ENCODE results near the gene FNIP2.
"Not testable (repeated sequence)": the region's sequence is repeated elsewhere in the genome, so short reads cannot be mapped to it uniquely, and the experiment has no call there.

The FNIP2 gene

DNA sequence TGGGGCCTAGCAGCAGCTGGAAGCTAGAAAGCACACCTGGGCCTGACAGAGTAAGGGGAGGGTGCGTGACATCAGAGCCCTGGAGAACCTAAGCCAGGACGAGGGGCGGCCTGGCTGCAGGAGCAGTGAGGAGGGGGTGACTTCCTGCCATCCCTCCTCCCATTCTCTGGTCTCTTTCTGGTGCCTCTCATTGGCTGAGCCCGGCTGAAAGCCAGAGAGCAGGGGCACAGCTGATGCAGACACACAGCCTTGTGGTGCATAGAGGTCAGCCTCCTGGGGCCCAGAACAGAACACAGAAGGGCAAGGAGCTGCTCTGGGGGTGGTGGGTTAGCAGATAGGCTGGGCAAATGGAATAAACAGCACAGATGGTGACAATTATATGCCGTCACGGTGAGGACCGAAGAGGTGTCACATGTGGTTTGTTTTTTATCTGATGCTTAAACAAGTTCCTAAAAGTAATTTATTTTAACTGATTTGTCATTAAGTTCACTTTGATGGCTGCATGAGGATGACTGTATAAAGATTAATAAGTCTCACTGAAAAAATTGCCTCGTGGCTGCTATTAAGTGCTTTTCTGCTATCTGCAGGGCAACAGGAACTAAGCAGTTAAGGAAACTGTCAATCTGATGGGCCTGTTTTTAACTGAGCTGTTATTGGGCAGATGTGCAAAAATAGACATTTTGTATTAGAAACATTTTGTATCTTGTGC is 102.0 kb downstream of the FNIP2 start:
- DNase-seq (ENCODE audit: low read depth): no peak

DNA sequence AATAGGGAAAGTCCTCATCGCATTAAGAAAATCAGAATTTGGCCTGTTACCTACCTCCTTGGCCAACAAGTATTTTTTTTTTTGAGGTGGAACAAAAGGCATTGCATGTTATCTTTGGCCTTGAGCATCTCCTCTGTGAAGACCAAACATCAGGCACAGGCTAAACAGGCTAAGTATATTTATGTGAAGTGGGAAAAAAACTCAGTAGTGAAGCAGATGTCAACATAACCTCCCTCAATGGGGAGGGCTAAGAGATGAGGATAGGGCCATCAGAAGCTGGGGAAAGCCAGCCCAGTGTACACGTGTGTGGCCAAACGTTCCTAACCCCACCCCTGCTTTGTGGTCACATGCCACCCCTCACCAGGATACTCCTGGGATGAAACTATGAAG is 102.5 kb downstream of the FNIP2 start:
- no peak for DNase-seq (ENCODE audit: low read depth)

- peak; percentile 93 for DNase-seq (ENCODE audit: low read depth)
Observed at GRCh38 chr4:158873795-158874401, 105.1 kb downstream of the FNIP2 start.

GRCh38 chr4:158875026-158875425 is 106.2 kb downstream of the FNIP2 start:
- DNase-seq (ENCODE audit: low read depth): no peak

GRCh38 chr4:158875455-158875854 is 106.6 kb downstream of the FNIP2 start:
- no peak for DNase-seq (ENCODE audit: low read depth)

GRCh38 chr4:158877069-158877468 is 108.2 kb downstream of the FNIP2 start:
- DNase-seq (ENCODE audit: low read depth): no peak

- DNase-seq (ENCODE audit: low read depth): not testable (repeated sequence)
Observed at GRCh38 chr4:158882142-158882541, 113.3 kb downstream of the FNIP2 start.

- DNase-seq (ENCODE audit: low read depth): no peak
Observed at GRCh38 chr4:158884280-158884679, 115.5 kb downstream of the FNIP2 start.

DNA sequence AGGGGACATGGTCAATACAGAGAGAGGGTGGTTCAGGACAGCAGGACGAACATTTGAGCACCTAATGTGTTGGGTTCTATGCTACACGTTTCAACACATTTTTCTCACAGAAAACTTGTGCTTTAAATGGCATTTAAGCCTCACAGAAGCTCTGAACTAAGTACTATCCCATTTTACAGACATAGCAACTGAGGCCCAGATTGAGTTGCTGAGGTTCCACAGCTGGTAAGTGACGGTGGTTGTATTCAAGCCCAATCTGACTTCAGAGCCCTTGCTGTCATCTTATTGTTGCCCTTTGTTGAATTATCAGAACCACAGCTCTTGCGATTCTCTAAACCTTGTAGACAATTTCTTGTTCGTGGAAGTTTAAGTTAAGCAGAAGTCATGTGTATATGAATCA is 116.7 kb downstream of the FNIP2 start:
- no peak for DNase-seq (ENCODE audit: low read depth)

DNA sequence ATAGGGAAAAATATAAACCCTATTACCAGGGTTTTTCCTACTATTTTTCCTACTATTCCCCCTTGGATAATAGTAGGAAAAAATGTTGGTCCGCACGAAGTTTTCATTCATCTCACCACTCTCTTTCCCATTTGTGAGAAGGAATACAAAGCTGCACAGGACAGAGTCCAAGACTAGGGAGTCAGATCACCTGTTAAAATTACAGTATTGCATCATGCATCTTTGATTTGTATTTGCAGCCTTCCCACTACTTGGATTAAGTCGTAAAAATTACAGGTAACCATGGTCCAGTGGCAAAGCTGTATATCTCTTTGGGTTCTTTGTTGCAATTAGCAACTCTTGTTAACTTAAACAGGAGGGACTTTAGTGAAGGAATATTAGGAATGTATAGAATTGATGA is 121.5 kb downstream of the FNIP2 start:
- DNase-seq (ENCODE audit: low read depth): no peak

- no peak for DNase-seq (ENCODE audit: low read depth)
Observed at GRCh38 chr4:158891256-158891655, 122.4 kb downstream of the FNIP2 start.

DNA sequence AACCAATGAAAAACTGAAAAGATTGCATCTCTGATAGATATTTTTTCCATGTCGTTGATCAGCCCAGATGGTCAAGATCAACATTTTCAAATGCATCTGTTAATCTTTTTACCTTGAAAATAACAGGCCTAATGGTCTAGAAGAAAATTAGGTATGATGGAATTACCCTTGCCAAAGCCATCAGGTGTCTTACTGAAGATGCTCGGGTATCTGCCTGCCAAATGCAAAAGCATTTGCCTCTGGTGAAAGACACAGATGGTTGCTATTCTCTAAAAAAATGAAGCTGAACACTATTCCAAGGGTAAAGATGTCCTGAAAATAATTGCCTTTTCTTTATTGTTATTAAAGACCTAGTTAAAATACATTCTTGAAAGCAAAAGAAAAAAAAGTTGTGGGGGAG is 126.0 kb downstream of the FNIP2 start:
- DNase-seq (ENCODE audit: low read depth): no peak

DNA sequence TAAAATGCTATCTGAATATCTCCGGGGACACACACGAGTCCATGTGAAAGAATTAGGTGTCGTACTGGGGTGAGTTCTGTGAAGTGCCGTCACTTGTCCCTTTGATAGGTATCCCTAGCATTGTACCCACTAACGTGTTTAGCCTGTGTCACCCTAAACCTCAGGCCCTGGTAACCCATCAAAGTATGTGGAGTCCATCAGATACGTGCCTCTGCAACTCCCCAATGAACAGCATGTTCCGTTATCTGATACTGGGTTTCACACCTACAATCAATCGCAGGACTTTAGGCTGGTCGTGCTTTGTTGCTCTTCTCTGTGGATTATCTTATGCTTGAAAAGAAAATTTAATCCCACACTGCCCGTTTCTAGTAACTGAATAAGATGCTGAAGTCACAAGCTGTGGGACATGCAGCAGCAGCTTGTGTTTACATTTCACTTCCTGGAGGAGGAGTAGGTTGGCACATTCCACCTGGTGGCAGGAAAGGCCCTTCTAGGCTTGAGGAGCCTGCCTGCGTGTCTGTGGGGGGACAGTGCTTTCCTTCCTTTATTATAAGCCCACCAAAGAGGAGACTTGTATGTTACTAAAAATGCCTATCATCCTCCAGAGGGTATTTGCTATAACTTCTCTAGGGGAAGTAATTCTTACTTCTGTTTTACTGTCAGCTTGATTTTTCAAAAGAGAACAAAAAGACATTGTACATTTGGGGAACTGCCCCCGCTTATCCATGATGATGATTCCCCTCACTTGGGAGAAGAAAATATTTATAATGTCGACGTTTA is 127.2 kb downstream of the FNIP2 start:
- peak; percentile 30 for DNase-seq (ENCODE audit: low read depth)

- DNase-seq (ENCODE audit: low read depth): not testable (repeated sequence)
Observed at GRCh38 chr4:158896577-158897238, 127.9 kb downstream of the FNIP2 start.

GRCh38 chr4:158900408-158900807 is 131.6 kb downstream of the FNIP2 start:
- DNase-seq (ENCODE audit: low read depth): not testable (repeated sequence)

DNA sequence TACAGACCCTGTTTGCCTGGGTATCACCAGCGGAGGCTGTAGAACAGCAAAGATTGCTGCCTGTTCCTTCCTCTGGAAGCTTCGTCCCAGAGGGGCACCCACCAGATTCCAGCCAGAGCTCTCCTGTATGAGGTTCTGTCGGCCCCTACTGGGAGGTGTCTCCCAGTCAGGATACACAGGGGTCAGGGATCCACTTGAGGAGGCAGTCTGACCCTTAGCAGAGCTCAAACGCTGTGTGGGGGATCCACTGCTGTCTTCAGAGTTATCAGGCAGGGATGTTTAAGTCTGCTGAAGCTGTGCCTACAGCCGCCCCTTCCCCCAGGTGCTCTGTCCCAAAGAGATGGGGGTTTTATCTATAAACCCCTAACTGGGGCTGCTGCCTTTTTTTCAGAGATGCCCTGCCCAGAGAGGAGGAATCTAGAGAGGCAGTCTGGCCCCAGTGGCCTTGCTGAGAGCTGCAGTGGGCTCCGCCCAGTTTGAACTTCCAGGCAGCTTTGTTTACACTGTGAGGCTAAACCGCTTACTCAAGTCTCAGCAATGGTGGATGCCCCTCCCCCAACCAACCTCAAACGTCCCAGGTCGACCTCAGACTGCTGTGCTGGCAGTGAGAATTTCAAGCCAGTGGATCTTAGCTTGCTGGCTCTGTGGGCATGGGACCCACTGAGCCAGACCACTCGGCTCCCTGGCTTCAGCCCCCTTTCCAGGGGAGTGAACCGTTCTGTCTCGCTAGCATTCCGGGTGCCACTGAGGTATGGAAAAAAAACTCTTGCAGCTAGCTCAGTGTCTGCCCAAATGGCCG is 133.7 kb downstream of the FNIP2 start:
- peak; percentile 88 for DNase-seq (ENCODE audit: low read depth)

DNA sequence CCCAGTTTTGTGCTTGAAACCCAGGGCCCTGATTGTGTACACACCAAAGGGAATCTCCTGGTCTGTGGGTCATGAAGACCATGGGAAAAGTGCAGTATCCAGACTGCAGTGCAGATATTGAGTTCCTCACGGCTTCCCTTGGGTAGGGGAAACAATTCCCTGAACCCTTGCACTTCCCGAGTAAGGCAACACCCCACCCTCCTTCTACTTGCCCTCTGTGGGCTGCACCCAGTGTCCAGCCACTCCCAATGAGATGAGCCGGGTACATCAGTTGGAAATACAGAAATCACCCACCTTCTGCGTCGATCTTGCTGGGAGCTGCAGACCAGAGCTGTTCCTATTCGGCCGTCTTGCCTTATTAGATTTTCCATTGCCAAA is 134.2 kb downstream of the FNIP2 start:
- DNase-seq (ENCODE audit: low read depth): no peak

DNA sequence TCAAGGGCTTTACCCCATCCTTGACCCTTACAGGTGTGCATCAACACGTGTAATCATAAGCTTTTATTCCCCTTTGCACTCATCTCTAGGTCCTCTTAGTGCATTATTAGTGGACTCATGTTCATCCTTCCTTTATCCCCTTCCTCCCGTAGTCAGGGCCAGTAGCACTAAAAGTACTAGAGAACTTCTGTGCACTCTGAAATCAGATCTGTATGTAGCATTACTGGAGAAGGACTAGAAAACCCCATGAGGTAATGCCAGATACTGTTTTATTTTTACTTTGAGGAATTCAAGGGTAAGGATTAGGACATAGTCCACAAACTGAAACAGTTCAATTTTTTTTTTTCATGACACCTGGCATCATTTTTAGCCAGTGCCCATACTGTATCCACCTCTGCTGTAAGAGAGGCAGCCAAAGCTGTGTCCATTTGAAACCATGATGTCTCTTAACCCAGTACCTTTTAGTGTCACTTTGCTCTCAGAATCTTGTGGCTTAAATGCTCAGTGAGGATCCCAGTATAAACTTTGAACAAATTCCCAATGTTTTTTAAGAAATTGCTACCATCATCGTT is 134.7 kb downstream of the FNIP2 start:
- no peak for DNase-seq (ENCODE audit: low read depth)

GRCh38 chr4:158904815-158905214 is 136.0 kb downstream of the FNIP2 start:
- DNase-seq (ENCODE audit: low read depth): no peak

GRCh38 chr4:158906073-158906472 is 137.2 kb downstream of the FNIP2 start:
- DNase-seq (ENCODE audit: low read depth): no peak

DNA sequence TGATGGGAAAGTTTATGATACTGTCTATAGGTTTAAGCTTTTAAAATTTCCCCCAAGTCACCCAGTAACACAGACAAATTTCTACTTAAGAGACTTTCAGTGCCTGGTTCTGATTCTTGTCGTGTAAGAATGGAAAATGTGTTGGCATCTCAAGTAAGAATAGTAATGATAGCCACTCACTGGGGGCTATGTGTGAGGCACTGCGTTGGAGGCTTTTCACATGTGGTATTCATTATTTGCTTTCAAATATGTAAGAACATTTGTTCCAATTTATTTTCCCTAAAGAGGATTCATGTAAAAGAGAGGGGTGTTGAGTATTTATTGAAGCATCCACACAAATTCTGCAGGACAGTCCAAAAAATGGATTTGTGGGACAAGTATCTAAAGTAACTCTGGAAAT is 143.6 kb downstream of the FNIP2 start:
- DNase-seq (ENCODE audit: low read depth): no peak

- DNase-seq (ENCODE audit: low read depth): no peak
Observed at GRCh38 chr4:158912806-158913205, 144.0 kb downstream of the FNIP2 start.

Data from ELR (cell line).